GM10847 (cell line): ENCODE measurements around the gene JAKMIP3.

Experiments
- POLR2A ChIP-seq: IDR thresholded peaks from 2 replicates; pipeline ENCODE4 v1.6.1; 2011; ENCODE audit not compliant: insufficient read length; ENCODE audit errors: extremely low read depth

The JAKMIP3 gene

DNA sequence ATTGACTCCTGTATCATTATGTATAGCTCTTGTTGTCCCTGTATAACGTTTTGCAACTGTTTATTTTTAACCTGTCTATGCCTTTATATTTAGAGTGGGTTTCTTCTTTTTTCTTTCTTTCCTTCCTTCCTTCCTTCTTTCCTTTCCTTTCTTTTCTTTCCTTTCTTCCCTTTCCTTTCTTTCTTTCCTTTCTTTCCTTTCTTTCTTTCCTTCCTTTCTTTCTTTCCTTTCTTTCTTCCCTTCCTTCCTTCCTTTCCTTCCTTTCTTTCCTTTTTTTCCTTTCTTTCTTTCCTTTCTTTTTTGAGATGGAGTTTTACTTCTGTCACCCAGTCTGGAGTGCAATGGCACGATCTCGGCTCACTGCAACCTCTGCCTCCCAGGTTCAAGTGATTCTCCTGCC lies 5.9 kb downstream of the JAKMIP3 start:
- no peak for TF ChIP-seq POLR2A

- TF ChIP-seq POLR2A: no peak
Observed at GRCh38 chr10:132075909-132076577, 10.3 kb downstream of the JAKMIP3 start.

GRCh38 chr10:132076578-132077081 lies 10.9 kb downstream of the JAKMIP3 start:
- TF ChIP-seq POLR2A: no peak

DNA sequence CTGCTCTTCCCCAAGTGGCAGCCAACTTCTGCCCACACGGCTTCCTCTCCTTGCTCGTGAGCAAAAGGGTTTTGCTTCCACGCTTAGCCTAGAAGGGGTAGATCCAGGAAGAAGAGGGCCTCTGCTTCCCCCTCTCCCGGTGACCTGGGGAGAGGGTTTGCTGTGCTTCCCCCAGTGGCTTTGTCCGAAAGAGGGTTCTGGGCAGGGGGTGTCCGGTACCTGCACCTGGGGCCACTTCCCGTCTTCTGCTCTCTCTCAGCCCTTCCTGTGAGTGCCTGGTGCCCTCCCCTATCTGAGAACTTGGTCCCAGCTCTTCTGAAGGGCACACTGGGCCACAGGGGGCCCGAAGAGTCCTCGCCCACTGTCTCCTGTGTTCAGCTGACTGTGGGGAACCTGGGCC lies 11.3 kb downstream of the JAKMIP3 start:
- TF ChIP-seq POLR2A: no peak

DNA sequence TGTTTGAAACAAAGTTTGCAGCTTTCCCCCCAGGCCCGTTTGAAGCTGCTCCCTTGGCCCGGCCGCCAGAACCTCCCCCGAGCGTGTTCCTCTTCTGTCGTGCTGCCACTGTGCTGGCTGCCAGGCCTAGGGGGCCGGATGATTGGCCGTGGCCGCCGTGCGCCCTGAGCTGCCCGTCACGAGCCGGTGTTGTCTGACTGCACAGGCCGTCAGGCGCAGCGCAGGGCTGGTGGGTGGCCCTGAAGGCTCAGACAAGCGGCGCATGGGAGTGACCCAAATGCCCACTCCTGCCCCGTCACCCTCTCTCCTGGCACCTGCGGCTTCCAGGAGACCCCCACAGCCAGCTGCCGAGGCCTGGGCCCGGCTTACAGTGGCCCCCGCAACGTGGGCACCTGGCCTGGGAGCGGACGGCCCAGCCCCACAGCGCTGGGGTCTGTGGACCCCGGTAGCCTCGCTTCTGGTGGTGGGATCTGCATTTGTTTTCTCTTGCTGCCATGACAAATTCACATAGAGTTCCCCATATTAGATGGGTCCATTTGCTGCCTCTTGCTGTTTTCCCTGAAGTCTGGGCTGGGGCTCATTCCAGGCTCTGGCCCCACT lies 13.1 kb downstream of the JAKMIP3 start:
- no peak for TF ChIP-seq POLR2A

DNA sequence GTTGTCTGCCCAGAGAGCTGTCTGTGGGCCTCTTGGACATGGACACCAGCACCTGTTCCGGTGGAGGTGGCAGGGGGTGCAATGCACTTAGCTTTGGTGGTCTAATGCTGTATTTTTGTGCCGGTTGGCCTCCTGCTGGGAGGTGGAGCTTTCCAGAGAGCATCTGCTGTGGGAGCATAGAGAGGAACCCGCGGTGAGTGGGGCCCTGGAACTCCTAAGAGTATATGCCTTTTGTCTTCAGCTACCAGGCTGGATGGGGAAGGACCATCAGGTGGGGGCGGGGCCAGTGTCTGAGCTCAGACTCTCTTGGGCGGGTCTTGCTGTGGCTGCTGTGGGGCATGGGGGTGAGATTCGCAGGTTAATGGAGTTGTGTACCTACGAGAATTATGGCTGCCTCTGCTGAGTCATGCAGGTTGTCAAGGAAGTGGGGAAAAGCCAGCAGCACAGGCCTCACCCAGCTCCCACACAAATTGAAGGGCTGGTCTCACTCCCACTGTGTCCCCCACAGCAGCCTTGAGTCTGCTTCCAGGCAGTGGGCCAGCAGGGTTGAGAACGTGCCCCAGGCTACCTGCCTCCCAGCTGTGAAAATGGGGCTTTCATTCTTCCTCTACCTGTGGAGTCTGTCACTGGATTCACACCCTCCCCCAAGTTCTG lies 29.0 kb downstream of the JAKMIP3 start:
- no peak for TF ChIP-seq POLR2A

- TF ChIP-seq POLR2A: no peak
Observed at GRCh38 chr10:132095403-132096113, 29.8 kb downstream of the JAKMIP3 start.

DNA sequence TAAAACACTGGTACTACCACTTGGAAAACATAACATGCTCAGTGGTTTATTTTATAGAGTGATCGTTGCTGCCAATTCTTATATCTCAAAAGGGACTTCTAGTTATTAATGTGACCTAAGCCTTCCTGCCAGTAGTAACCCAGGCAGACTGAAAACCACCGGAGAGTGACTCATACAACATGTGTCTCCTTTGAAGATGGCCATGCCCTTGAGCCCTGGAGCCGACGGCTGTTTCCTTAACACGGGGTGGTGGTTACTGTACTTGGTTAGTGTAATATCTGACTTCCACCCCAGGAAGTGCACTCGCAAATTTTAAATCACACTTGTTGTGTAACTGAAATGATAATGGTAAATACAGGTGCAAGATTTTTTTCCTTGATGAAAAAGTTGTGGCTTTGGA lies 30.5 kb downstream of the JAKMIP3 start:
- no peak for TF ChIP-seq POLR2A

GRCh38 chr10:132096863-132097478 lies 31.2 kb downstream of the JAKMIP3 start:
- TF ChIP-seq POLR2A: no peak

- no peak for TF ChIP-seq POLR2A
Observed at GRCh38 chr10:132097609-132098377, 32.0 kb downstream of the JAKMIP3 start.

DNA sequence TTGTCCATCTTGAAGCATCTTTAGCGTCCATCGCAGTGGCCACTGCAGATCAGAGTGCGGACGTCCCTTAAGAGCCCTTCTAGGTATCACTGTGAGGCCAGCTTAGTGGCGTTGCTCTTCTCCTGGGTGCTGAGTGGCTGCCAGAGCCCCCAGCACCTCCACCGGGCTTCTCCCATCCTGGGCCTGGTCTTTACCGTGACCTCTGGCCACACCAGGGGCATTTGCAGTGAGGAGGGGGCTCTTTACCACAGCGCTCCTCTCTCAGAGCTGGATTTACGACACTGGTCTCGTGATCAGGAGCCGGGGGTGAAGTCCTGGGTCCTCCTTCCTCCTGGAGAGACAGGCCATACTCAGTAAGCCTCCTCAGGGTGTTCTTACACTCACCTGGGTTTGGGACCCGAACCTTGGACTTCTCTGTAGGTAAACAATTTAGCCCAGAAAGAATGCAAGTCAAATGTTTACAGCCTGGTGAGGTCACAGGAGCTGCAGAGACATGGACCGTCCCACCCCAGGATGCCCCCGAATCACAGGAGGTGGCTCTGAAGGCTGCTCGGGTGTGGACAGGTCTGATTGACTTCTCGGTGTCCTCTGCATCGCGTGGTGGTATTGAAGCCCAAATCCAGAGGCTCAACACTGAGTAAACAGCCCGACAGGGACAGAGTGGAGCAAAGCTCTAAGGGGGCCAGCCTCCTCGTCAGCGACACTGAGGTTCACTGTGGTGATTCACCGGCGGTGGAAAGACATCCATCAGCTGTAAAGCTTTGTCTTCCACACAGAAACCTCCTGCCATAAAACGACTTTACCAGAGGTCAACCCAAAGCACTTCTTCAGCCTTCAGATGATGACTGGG lies 33.0 kb downstream of the JAKMIP3 start:
- TF ChIP-seq POLR2A: no peak

- no peak for TF ChIP-seq POLR2A
Observed at GRCh38 chr10:132099389-132100090, 33.8 kb downstream of the JAKMIP3 start.

DNA sequence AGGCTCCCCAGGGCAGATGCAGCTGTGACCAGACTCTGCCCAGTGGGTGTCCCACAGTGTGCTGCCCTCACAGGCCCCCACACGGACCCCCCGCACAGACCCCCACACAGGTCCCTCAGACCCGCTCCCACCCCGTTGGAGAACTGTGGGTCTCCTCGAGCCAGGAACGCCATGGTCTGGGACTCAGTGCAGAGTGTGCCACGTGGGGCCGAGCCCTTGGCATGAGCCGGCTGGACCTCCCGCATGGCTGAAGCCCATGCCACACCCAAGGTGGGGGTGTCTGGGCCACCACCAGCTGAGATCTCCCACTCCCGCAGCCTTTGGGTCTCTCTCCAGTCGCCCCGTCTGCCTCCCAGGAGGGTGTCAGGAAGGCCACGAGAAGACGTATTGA lies 34.3 kb downstream of the JAKMIP3 start:
- TF ChIP-seq POLR2A: no peak
